NCI-H2196 treated with DMSO at 0.1 percent for 48 hours (cell line): ENCODE results near the gene JMJD1C.
A peak's percentile ranks its signal among the peaks of the same experiment; 100 is the strongest.
"Not testable (repeated sequence)": the region's sequence is repeated elsewhere in the genome, so short reads cannot be mapped to it uniquely, and the experiment has no call there.

Experiments used
- DNase-seq: peaks from one replicate; lab custom pipeline; 2025; ENCODE audit not compliant: unreplicated experiment; lab: John Stamatoyannopoulos, UW

The JMJD1C gene

GRCh38 chr10:63300801-63301200 lies 165.0 kb downstream of the JMJD1C start:
- no peak for DNase-seq

- no peak for DNase-seq
Measured at GRCh38 chr10:63297941-63298340, 167.8 kb downstream of the JMJD1C start.

GRCh38 chr10:63294781-63295180 lies 171.0 kb downstream of the JMJD1C start:
- DNase-seq: no peak

DNA sequence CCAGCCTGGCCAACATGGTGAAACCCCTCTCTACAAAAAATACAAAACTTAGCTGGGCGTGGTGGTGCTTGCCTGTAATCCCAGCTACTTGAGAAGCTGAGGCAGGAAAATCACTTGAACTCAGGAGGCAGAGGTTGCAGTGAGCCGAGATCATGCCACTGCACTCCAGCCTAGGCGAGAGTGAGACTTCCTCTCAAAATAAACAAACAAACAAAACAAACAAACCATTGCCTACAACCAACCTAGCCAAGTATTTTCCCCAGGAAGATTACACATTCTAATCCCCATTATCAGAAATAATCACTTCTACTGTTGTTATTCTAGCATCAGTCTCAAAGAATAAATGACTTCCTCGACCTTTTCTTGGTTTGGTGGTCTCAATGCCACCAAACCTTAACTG lies 172.9 kb downstream of the JMJD1C start:
- not testable (repeated sequence) for DNase-seq

DNA sequence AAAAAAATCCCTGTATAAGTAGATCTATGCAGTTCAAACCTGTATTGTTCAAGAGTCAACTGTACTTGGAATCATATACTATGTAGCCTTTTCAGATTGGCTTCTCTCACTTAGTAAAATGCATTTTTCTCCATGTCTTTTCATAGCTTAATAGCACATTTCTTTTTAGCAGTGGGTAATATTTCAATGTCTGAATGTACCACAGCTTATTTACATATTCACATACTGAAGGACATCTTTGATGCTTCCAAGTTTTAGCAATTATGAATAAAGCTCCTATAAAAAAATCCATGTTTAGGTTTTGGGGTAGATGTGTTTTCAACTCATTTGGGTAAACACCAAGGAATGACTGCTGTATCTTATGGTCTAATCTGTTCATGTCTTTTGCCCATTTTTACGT lies 177.6 kb downstream of the JMJD1C start:
- no peak for DNase-seq

- no peak for DNase-seq
Measured at GRCh38 chr10:63286754-63287264, 179.0 kb downstream of the JMJD1C start.

DNA sequence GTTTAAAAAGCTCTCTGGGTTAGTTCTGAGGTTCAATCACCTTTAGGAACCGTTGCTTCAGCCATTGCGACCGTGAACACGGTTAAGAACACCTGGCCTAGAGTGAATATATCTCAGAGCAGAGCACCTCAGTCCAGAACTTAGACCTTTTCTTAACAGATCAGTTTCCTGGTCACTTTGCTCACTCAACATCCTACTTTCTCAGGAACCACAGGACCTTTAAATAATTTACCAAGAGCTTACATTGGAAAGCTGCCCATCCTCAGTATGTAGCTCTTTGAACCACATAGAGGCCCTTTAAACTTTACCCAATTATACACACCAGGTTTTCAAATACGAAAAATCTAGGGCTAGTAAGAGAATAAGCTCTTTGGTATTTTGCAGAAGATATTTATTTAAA lies 179.4 kb downstream of the JMJD1C start:
- DNase-seq: no peak

DNA sequence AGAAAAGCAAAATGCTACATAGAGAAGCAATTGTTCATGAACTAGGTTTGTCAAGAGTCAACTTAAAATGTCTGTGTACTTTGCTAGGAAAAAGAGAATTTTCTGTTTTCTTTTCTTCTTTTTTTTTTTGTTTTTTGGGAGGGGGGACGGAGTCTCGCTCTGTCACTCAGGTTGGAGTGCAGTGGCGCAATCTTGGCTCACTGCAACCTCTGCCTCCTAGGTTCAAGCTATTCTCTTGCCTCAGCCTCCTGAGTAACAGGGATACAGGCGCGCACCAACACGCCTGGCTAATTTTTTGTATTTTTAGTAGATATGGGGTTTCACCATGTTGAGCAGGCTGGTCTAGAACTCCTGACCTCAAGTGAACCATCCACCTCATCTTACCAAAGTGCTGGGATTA lies 181.9 kb downstream of the JMJD1C start:
- not testable (repeated sequence) for DNase-seq

GRCh38 chr10:63283093-63283492 lies 182.7 kb downstream of the JMJD1C start:
- no peak for DNase-seq

DNA sequence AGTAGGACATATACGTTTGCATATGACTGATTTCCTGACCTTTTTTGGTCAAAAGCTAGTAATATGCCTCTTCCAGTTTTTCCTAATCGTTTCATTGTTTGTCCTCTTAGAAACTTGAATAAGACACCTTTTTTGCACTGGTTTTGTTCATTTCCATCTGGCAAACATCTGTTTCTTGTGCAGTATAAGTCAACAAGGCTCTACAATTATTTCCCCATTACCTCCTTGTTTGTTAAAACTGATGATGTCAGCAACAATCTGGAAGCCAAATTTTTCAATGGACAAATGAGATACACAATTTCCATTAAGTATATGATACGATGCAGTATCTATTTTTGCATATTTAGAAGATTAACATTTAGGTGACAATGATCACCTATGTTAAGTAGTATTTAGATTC lies 183.8 kb downstream of the JMJD1C start:
- DNase-seq: no peak

- no peak for DNase-seq
Measured at GRCh38 chr10:63280386-63280785, 185.4 kb downstream of the JMJD1C start.

DNA sequence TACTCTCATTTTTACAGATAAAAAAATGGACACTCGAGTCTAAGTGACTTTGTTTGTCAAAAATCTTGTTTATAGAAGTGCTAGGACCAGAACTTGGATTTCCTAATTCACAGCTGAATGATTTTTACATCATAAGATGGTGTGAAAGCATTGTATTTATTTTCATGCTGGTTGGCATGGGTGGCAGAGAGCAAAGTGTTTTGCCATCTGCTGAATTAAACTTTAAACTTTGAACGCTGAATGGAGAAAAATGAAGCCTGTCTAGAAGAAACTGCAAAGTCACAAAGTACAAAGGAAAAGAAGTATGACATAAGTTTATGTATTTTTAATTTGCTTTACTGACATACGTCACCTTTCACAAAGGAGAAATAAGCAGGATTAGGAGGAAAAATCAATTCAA lies 190.7 kb downstream of the JMJD1C start:
- no peak for DNase-seq

DNA sequence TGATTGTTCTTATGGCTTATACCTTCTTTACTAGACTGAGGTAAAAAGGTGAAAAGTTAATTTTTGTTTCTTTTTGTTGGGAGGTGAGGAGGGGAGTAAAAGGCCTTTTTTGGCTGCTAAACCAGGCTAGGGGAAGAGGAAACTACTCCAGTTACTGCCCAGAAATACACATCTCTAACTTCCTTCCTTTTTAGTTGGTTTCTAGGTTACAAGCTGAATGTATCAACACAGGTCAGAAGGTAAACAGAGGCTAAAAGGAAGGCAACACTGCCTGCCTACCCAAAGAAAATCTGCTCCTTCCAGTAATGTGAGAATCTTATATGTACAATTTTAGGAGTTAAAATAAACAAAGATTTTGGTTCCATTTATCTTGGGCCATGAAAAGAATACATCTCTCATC lies 192.2 kb downstream of the JMJD1C start:
- no peak for DNase-seq

DNA sequence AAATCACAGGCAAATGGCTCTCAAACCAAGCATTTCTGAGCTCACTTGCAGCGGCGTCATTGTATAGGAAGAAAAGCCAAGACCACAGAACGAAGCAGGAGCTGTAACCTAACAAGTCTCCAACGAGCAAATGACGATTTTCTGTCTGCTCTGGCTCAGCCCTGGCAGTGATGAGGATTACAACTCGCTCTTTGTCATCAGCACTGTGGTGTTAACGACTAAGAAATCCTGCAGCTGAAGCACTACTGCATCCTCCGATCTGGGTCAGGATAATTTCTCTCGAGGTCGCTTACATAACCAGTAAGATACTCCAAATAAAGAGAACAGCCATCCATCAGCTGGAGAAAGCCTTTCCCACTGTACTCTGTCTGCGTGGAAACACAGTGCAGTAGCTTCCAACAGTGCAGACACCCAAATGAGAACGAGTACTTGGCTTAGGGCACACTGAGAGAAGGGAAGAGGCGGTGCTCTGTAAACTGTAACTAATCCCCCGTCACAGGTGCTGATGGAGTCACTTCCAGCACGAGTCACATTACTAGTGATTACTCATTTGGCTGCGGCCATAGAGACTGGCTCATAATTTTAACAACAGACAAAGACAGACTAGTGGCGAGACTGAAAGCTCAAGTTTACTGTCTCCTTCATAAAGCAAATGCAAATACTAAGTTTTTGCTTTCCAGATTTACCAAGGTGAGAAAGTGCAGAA lies 196.8 kb downstream of the JMJD1C start:
- peak; percentile 79 for DNase-seq

GRCh38 chr10:63268149-63268797 lies 197.5 kb downstream of the JMJD1C start:
- DNase-seq: no peak

GRCh38 chr10:63267414-63268148 lies 198.2 kb downstream of the JMJD1C start:
- DNase-seq: no peak

DNA sequence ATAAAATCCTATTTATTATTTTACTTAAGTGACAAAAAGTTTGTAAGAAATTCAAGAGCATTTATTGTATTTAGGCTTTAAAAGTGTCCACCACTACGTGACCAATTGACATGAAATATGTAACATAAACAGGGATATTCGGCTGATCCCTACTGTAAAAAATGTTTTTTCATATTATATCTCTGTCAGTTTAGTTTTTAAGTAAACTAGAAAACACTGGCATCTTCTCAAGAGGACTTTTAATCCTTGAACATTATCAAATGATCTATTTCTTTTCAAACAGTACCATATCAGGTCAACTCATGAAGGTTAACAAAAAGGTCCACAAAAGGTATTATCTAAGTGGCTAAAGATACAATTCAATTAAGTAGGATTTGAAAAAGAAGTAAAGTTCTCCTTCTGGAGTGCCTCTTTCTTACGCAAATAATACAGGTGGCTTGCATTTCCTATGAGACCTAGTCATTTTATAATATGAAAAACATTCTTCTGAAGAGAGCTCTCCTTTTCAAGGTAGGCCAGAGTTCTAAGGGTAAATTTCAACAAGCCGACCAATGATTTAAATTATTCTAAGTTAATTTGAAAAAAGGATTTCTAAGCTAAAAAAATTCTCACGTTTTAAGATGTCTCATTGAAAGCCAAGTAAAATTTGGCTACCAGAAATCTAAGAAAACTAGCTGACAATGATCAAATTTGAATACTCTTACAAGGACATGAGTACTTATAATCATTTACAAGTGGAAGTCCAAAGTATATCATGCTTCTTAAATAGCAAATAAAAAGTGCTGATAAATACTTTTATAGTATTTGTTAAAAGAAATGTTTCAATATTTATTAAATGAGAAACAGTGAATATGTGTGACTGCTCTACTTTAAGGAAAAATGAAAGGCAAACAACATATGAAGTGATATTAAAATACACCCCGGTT lies 199.1 kb downstream of the JMJD1C start:
- DNase-seq: no peak

DNA sequence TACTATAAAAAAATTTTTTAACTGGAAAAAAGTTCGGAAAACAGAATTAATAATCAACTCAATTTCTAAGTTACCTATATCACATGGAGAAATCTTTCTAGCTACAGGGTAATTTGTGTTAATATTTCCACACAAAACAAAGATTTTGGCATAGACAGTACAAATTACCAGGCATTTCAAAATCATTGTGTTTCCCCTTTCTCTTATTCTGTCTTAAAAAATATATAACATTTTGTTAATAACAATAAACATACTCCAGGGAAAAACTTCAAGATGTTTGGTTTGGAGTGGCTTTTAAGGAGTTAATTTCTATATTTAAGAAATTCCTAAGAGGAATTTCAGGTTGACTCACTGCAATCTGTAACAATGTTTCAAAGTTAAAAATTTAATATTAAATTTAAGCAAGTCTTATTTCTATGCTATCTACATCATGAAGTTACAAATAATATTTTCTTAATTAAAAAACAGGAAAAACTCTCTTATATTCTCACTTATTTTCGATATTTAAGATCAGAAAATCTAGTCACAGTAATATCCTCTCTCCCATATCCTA lies 200.0 kb downstream of the JMJD1C start:
- no peak for DNase-seq

DNA sequence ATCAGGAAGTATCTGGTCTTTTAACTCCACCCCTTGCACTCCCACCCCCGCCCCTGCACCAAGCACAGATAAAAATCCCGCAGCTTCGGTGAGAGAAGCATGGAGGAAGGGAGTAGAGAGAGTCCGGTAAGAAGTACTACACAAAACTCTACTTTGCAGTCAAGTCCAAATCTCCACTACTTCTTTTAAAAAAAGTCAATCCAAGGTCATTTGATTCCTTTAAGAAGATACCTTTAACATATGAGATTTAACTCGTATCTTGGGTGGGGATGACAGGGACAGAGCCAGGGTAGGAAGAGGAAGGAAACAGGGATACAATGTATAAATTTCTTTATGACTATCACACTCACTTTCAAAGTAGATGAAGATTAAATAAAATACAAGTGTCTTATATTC lies 200.6 kb downstream of the JMJD1C start:
- DNase-seq: no peak

DNA sequence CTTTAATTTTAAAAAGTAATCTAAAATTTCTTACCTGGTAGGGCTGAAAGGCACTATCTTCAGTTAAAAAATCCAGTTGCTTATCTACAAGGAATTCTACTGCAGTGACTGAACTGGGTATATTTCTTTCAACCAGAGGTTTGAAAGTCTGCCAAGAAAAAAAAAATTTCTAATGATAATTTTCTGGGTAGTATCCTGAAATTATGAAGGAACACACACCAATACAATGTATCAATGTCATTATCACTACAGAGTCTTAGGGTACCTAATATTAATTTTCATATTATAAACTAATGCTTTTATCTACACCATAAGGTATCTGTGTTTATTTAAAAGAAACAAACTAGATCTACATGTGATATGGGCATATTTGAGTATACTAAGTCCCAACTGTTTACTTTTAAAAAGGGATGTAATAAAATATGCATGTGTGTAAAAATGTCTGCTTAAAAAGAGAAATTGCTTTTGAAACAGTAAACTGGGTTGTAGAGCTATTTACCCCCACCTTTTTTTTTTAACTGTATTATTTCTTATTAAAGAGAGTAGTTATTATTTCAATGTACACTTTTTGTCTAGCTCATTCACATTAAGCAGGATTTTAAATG lies 201.1 kb downstream of the JMJD1C start:
- DNase-seq: no peak
